HL-60/S4 treated with phorbol 12-myristate 13-acetate at 8.2 ng/mL for 4 days and 3 days (cell line): ENCODE data around the gene KNCN.

Experiments used
- in situ Hi-C: fragments of 300-500 bp; cut with MboI; formaldehyde crosslinking; loops from 2 replicates; pipeline ENCODE4 v1.15.0; 2022; ENCODE audit warnings: low sequenced_read_pairs

KNCN gene

DNA sequence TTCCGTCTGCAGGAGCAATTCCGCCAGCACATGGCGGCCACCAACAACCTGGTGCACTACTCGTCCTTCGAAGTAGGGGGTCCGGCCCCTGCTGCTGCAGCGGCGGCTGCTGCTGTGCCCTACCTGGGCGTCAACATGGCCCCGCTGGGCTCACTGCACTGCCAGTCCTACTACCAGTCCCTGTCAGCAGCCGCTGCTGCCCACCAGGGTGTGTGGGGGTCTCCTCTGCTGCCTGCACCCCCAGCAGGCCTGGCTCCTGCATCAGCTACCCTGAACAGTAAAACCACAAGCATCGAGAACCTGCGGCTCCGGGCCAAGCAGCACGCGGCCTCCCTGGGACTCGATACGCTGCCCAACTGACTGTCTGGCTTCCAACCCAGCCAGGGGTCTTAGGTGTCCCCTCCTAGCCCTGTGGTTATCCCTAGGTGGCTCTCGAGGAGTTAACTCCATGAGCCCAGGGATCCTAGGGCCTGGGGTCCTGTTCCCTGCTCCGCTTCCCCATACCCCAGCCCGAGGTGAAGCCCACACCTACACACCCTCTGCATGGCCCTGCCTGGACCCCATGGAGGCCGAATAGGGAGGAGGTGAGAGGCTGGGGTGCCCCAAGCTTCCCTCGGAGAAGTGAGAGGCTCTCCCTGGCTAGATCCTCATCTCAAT is 39.2 kb downstream of the KNCN start:
- in situ Hi-C loops, result no loop called here

DNA sequence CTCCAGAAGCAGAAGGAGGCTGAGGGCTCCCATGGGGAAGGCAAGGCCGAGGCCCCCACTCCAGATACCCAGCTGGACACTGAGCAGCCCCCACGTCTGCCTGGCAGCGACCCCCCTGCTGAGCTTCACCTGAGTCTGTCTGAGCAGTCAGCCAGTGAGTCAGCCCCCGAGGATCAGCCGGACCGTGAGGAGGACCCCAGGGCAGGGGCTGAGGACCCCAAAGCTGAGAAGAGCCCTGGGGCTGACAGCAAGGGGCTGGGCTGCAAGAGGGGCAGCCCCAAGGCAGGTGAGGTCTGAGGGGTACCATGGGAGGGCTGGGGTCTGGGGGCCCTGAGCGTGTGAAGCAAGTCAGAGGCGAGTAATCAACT is 40.5 kb downstream of the KNCN start:
- in situ Hi-C loops, result no loop called here

DNA sequence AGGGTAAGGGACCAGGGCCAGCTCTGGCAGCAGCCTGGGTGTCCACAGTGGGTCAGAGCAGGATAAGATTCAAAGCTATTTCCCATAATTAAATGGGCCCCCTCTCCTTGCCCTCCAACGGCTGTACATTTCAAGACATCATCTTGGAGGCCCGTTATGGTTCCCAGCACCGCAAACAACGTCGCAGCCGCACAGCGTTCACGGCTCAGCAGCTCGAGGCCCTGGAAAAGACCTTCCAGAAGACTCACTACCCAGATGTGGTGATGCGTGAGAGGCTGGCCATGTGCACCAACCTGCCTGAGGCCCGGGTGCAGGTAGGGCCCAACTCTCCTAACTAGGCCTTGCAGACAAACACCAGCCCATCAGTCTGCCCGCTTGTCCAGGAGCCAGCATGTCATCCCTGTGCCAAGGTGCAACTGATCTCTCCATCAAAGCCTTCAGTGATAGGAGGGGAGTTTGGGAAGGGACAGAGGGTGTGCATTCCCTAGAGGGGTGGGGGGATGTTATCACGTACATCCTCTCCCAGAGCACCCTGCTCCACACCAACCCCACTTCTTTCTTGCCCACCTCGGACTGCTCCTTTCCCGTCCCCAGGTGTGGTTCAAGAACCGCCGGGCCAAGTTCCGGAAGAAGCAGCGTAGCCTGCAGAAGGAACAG is 41.0 kb downstream of the KNCN start:
- in situ Hi-C loops, result no loop called here

DNA sequence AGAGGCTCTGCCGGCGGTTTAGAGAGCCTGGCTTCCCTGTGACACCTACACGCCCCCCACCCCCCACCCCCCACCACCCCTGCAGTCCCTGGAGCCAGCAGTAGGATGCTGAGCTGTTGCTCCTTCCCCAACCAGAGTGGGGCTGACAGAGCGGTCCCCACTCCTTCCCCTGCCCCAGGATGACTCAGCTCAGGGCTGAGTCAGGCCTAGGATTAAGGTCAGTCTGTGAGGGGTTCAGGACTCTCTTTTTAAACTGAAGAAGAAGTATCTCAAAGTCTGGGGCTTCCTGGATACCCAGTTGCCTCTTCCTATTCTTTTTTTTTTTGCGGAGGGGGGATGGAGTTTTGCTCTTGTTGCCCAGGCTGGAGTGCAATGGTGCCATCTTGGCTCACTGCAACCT is 42.7 kb downstream of the KNCN start:
- in situ Hi-C loops, result no loop called here

DNA sequence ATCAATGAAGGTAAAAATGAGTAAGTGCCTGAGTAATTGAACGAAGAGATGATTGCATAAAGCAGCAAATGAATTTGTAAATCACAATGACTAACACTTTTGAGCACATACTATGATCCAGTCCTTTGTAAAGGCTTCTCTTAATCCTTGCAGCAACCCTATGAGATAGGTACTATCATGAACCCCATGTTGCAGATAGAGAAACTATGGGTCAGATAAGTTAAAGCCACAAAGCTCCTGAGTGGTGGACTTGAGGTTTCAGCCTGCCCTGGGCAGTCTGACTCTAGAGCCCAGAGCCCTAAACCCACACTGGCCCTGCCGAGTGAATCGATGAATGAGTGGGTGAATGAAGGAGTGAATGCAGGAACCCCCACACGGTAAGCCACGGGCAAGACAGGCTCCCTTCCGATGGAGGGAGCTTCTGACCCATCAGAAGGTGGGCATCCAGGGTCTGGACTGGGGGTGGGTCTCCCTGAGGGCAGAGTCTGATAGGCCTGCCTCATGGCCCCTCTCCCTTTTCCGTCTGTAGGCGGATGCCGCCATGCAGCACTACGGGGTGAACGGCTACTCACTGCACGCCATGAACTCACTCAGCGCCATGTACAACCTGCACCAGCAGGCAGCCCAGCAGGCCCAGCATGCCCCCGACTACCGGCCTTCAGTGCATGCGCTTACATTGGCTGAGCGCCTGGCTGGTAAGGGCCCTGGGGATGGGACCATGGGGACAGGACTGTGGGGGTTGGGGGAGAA is 44.8 kb downstream of the KNCN start:
- in situ Hi-C loops, result no loop called here

DNA sequence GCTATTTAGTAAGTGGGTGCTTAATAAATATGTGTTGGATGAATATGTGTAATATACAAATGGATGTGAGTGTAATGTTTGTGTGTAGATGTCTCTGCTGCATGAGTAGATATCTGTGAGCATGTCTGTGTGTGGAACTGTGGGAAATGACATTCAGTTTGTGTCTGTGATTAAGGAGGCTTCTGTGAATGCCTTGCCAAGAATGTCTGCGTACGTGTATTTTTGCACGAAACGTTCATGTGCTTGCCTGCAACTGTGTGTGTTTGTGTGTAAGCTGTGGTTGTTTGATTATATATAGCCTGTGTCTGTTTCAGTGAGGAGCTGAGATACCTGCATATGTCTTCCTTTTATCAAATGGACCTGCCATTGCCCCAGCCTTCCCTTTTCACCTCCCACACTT is 48.0 kb downstream of the KNCN start:
- in situ Hi-C loops, result no loop called here

DNA sequence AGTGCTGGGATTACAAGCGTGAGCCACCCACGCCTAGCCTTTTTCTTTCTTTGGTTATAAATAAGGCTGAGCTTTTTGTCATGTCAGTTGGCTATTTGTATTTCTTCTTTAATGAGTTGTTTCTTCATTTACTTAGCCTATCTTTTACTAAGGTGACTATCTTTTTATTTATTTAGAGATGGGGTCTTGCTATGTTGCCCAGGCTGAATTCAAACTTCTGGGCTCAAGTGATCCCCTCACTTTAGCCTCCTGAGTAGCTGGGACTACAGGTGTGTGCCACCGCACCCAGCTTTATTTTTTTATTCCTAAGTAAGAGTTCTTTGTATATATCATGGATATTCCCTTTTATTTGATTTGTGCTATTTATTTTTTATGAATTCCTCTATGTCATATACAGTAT is 49.9 kb downstream of the KNCN start:
- in situ Hi-C loops, result no loop called here

DNA sequence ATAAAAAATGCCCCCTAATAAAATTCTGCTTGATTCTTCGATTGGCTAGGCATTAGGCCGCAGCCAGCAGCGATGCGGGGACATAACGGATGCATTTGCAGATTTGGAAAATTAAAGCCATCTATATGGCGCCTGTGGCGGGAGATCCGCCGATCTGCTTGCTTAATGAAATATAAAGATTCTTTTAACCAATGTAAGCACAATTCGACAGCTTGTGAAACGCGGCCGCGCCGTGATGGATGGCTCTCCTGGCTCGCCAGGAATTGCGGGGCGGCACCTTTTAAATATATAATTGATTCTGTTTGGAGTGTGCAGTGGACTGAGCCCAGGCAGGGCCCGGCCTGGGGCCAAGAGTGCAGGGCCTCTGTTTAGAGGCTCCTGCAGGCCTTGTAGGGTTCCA is 53.8 kb downstream of the KNCN start:
- in situ Hi-C loops, result no loop called here

DNA sequence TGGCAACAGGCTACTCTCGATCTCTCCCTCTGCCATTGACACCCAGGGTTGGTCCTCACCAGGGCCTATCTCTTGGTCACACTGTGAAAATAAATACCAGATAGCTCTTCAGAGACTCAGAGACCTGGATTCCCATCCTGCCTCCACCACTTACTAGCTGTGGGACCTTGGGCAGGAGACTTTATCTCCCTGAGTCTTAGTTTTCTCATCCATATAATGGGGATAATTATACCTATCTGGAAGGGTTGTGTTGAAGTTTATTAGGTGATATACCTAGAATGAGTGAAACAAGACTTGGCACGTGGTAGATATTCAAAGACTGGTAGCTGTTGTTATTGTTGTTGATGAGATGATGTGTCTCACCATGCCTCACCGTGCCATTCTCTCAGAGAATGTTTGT is 54.4 kb downstream of the KNCN start:
- in situ Hi-C loops, result no loop called here

DNA sequence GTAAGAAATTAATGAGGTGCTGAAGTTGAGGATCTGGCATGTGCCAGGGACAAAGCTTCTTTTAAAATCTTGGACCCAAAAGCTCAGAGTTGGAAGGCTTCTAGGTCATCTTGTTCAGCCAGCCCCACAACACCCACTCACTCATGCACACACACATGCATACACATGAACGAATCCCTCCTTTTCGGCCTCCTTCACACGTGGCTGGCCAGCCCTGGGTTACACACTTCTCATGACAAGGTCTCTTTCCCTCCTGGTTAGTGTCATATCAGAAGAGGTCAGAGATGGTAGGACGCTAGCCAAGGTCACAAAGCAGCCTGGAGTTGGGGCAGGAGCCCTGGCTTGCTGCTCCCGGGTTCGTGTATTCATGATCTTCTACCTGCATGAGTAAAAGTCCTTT is 54.9 kb downstream of the KNCN start:
- in situ Hi-C loops, result no loop called here

DNA sequence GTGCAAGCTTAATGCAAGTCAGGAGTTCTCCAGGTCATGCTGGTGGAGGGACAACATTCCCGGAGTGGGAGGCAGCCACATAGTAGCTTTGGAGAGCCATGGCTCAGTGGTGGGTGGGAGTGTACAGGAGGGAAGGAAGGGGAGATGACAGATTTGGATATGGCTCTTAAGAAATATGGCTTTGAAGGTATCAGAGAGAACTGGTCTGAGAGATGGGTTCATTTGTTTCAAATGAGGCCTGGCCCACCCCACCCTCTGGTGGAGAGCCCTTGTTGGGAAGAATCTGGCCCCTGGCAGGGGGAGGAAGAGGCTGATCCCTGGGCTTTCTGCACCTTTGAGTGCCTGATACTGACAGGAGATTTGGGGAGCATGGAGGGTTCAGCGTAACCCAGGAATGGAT is 55.7 kb downstream of the KNCN start:
- in situ Hi-C loops, result no loop called here
